GM18502 (cell line): ENCODE measurements around the gene RASL12.
"Not testable (repeated sequence)": the region's sequence is repeated elsewhere in the genome, so short reads cannot be mapped to it uniquely, and the experiment has no call there.

Source experiments
- ATAC-seq: cut with Tn5 transposase; IDR thresholded peaks from one replicate; pipeline ENCODE4 v1.9.1; 2021; ENCODE audit warnings: mild to moderate bottlenecking; ENCODE audit not compliant: unreplicated experiment, poor library complexity

The RASL12 gene

DNA sequence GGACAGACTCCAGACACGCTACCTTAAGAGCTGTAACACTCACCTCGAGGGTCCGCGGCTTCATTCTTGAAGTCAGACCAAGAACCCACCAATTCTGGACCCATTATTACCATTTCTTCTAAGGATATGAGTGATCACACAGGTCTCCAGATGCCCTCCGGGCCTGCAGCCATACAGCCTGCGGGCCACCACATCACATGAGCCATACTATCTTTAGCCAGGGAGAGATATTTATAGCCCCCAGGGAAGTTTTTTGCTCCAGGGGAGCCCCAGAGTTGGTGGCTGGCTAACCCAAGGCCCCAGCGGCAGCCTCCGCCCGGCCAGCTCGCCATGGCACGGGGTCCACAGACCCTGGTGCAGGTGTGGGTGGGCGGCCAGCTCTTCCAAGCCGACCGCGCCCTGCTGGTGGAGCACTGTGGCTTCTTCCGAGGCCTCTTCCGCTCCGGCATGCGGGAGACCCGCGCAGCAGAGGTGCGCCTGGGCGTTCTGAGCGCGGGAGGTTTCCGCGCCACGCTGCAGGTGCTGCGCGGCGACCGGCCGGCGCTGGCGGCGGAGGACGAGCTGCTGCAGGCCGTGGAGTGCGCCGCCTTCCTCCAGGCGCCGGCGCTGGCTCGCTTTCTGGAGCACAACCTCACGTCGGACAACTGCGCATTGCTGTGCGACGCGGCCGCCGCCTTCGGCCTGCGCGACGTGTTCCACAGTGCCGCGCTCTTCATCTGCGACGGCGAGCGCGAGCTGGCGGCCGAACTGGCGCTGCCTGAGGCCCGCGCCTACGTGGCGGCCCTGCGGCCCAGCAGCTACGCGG lies 8.9 kb upstream of the RASL12 start, which contains the start of gene KBTBD13:
TSS of gene KBTBD13 (plus strand) at position 261 of the 805 bp plus-strand sequence. CDS start at position 331, 70 bp downstream.
- ATAC-seq = no peak

DNA sequence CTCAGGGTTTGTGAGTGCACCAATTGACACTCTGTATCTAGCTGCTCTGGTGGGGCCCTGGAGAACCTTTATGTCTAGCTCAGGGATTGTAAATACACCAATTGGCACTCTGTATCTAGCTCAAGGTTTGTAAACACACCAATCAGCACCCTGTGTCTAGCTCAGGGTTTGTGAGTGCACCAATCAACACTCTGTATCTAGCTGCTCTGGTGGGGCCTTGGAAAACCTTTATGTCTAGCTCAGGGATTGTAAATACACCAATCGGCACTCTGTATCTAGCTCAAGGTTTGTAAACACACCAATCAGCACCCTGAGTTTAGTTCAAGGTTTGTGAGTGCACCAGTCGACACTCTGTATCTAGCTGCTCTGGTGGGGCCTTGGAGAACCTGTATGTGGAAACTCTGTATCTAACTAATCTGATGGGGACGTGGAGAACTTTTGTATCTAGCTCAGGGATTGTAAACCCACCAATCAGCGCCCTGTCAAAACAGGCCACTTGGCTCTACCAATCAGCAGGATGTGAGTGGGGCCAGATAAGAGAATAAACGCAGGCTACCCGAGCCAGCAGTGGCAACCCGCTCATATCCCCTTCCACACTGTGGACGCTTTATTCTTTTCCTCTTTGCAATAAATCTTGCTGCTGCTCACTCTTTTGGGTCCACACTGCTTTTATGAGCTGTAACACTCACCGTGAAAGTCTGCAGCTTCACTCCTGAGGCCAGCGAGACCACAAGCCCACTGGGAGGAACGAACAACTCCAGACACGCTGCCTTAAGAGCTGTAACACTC lies 8.0 kb upstream of the RASL12 start:
- not testable (repeated sequence) for ATAC-seq

- not testable (repeated sequence) for ATAC-seq
These were observed 7.2 kb upstream of the RASL12 start for GRCh38 chr15:65074946-65075345.

DNA sequence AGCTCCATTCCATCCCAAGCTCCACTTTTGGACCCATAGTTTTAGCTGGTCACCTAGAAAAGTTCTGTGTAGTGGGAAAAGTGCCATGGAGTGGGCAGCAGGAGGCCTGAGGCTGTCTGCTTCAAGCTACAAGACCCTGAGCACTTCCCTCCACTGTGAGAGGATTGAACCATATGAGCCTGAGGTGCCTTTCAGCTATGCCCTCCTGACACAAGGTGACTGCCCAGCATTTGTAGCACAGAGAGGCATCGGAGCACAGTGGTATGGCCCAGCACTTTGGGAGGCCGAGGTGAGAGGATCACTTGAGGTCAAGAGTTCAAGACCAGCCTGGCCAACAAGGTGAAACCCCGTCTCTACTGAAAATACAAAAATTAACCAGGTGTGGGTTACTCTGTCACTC lies 4.8 kb upstream of the RASL12 start:
- ATAC-seq = no peak

DNA sequence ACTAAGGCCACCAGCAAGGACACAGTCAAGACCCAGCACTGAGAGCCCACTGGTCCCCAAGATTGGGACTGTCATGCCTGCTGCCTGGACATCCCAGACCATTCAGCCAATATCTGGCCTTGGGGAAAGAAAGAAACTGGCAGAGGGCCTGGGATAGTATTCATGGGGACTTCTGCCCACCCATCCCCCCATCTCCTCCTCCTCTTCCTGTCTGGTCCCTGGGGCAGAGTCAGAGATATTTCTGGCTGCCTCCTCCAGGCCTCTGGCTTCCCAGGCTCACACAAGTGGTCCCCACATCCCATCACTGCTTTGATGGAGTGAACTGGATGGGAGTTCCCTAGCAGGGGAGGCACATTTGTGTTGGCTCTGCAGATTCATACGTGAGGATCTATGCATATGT lies 4.2 kb upstream of the RASL12 start:
- no peak for ATAC-seq

DNA sequence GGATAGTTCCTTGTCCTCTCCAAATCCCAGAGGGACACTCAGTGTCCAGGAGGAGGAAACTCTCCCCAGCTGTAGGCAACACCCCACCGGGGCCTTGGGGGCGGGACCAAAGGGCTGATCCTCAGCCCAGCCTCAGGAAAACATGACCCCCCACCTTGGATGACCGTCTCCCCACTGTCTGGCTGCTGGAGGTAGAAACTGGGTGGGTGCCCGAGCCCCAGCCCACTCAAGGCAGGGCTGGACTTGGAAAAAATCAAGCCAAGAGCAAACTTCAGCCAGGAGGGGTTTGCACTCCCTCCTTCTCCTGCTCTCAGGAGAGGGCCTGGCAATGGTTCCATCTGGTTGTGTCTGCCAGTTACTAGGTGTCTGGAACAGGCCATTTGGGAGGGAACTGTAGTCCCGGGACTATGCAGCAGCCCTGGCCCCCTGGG lies 3.6 kb upstream of the RASL12 start:
- no peak for ATAC-seq

- ATAC-seq = no peak
These were observed 2.2 kb upstream of the RASL12 start for GRCh38 chr15:65069779-65070546.

- no peak for ATAC-seq
These were observed 1.4 kb upstream of the RASL12 start for GRCh38 chr15:65069179-65069578.

DNA sequence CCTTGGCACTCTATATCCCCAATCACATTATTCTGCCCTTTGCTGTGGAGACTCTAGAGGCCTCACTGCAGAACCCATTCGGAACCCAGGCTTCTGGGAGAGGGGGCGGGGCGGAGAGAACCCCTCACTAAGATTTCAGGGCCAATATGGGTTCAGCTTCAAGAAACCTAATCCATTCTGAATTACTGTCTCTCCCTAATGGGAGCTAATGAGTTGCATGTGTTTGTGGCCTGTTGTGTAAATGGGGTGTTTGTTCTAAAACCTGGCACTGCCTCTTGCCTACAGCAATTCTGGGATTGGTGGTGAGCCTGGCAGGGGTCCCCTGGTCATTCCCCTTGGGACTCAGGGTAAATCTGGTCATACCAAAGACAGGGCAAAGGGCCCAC lies 605 bp upstream of the RASL12 start:
- ATAC-seq = no peak

- no peak for ATAC-seq
These were observed 510 bp downstream of the RASL12 start for GRCh38 chr15:65067317-65067644.

- ATAC-seq = no peak
These were observed 1.0 kb downstream of the RASL12 start for GRCh38 chr15:65066635-65067316.

GRCh38 chr15:65066001-65066634 lies 1.7 kb downstream of the RASL12 start:
- ATAC-seq = no peak

GRCh38 chr15:65062726-65063125 lies 5.1 kb downstream of the RASL12 start:
- ATAC-seq = no peak

GRCh38 chr15:65062061-65062460 lies 5.7 kb downstream of the RASL12 start:
- no peak for ATAC-seq

GRCh38 chr15:65060641-65061397 lies 7.0 kb downstream of the RASL12 start:
- ATAC-seq = no peak

DNA sequence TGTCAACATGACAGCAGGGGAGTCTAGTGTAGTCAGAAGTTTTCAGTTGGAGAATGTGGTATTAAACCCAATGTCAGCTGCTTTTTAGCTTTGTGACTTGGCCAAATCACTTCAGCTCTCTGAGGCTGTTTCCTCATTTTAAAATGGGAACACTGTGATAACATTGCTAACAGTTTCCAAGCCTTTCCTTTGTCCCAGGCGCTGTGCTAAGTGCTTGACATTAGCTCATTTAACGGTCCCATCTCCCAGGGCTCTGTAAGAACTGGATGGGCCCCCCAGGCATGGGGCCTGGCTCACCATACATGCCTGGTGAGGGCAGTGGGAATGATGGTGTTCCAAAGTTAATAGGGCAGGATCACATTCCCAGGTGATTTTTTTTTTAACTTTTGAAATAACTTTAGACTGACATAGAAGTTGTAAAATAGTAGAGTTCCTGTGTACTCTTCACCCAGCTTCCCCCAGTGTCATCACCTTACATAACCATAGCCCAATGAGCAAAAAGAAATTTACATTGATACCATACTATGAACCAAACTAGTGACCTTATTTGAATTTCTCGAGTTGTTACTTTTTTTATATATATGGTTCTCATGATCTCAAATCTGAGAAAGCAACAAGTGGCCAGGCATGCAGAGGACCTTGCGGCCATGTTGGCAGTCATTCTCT lies 7.7 kb downstream of the RASL12 start:
- no peak for ATAC-seq

DNA sequence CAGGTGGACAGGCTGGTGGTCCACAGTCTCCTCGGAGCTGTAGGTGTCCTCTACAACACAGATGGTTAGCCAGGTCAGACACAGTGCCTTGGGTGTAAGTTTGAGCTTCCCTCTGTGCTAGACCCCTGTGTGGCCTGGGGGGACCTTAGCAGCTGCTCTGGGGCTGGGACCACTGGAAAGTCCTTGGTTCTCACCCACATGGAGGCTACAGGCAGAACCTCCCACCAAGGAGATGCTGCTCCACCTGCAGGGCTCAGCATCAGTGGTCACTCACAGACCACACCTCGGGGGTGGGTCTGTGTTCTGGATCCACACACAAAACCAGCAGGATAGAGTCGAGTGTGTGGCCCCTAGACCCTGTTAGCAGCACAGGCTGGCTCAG lies 8.4 kb downstream of the RASL12 start:
- no peak for ATAC-seq
